ENCODE results near the gene KLHDC3. TPM values are rescaled to one million over a fixed set of nuclear protein-coding genes. Genes with fewer than 3 reads are reported as not detected.
A peak's percentile ranks its signal among the peaks of the same experiment; 100 is the strongest.

The KLHDC3 gene
- polyA plus RNA-seq, 3 donors, result 51.9 to 141 (median 106) TPM

GRCh38 chr6:43036712-43037111, 22.7 kb downstream of the KLHDC3 start:
- Mint-ChIP-seq H3K27ac (peak overlapping the region in 1 of 7 donors; percentile 63), H3K4me1 (no peaks in the 10 kb centered on the region), H3K9me3 (no peaks in the 10 kb centered on the region), H3K27me3 (ENCODE audit: low read depth in 3 of 3) (peaks cover 0 to 5% (median 0%) of the 10 kb centered on the region in 3 donors), H3K36me3 (peaks cover 54 to 91% of the 10 kb centered on the region in 2 donors), H3K4me3 (no peak overlapping the region)
- TF ChIP-seq CTCF (IDR thresholded peaks at IDR 0.05), result no peak
- no peaks in the 10 kb centered on the region for H4K20me1 ChIP-seq (ENCODE audit: insufficient read depth, low read length)
- no peaks in the 10 kb centered on the region for H3K9me3 ChIP-seq (replicated peaks in 1 of 2; ENCODE audit: control insufficient read depth in 1 of 2, insufficient read depth in 1 of 2, low read length in 2 of 2)
- no peaks in the 10 kb centered on the region for H3K27me3 ChIP-seq (ENCODE audit: control insufficient read depth in 2 of 2, insufficient read depth in 2 of 2, low read length in 2 of 2)
- no peak overlapping the region for H2AFZ ChIP-seq (ENCODE audit: insufficient read depth, low read depth, low read length, poor library complexity, severe bottlenecking)
- no peak overlapping the region for H3K4me2 ChIP-seq (replicated peaks; ENCODE audit: extremely low read depth, low read length, poor library complexity, severe bottlenecking)
- intact Hi-C loops (cut with micrococcal nuclease), result no loop called here
- H3K9ac ChIP-seq (ENCODE audit: insufficient read depth, low read length, poor library complexity, severe bottlenecking), result no peak overlapping the region
- H3K79me2 ChIP-seq (ENCODE audit: insufficient read depth, low read length), result no peaks in the 10 kb centered on the region
- 100% methylated on average over 2 of the region's 9 CpGs for WGBS (ENCODE audit: insufficient coverage)
- no peak overlapping the region for H3K4me3 ChIP-seq (replicated peaks in 1 of 3; ENCODE audit: low read depth in 2 of 3, low read length in 3 of 3)
- no peak for DNase-seq
- H3K4me1 ChIP-seq (ENCODE audit: control insufficient read depth in 1 of 2, insufficient read depth in 2 of 2, low read length in 2 of 2), result no peaks in the 10 kb centered on the region
- peaks cover 39 to 85% of the 10 kb centered on the region in 2 donors for H3K36me3 ChIP-seq (replicated peaks in 1 of 2; ENCODE audit: control insufficient read depth in 1 of 2, insufficient read depth in 2 of 2, low read length in 2 of 2)
- H3K27ac ChIP-seq (ENCODE audit: low read depth in 1 of 2, low read length in 2 of 2), result no peak overlapping the region

GRCh38 chr6:43037197-43037596, 23.1 kb downstream of the KLHDC3 start:
- no peaks in the 10 kb centered on the region for H3K4me1 ChIP-seq (ENCODE audit: control insufficient read depth in 1 of 2, insufficient read depth in 2 of 2, low read length in 2 of 2)

More at GRCh38 chr6:43037197-43037596, 23.1 kb downstream of the KLHDC3 start:
- no peak overlapping the region for H3K4me3 Mint-ChIP-seq
- 90% methylated on average over 5 of the region's 5 CpGs for WGBS (ENCODE audit: insufficient coverage)
- H3K36me3 Mint-ChIP-seq, result peaks cover 53 to 90% of the 10 kb centered on the region in 2 donors
- no peaks in the 10 kb centered on the region for H3K27me3 ChIP-seq (ENCODE audit: control insufficient read depth in 2 of 2, insufficient read depth in 2 of 2, low read length in 2 of 2)
- no peak for DNase-seq
- no peak overlapping the region for H3K4me3 ChIP-seq (replicated peaks in 1 of 3; ENCODE audit: low read depth in 2 of 3, low read length in 3 of 3)
- H3K27me3 Mint-ChIP-seq (ENCODE audit: low read depth in 3 of 3), result peaks cover 0 to 5% (median 0%) of the 10 kb centered on the region in 3 donors
- peak overlapping the region in 2 of 7 donors; percentile 9 to 82 for H3K27ac Mint-ChIP-seq
- no peaks in the 10 kb centered on the region for H4K20me1 ChIP-seq (ENCODE audit: insufficient read depth, low read length)
- no peaks in the 10 kb centered on the region for H3K9me3 Mint-ChIP-seq
- intact Hi-C loops (cut with micrococcal nuclease), result no loop called here
- H2AFZ ChIP-seq (ENCODE audit: insufficient read depth, low read depth, low read length, poor library complexity, severe bottlenecking), result no peak overlapping the region
- H3K4me2 ChIP-seq (replicated peaks; ENCODE audit: extremely low read depth, low read length, poor library complexity, severe bottlenecking), result no peak overlapping the region
- TF ChIP-seq CTCF (IDR thresholded peaks at IDR 0.05), result no peak
- no peak overlapping the region for H3K9ac ChIP-seq (ENCODE audit: insufficient read depth, low read length, poor library complexity, severe bottlenecking)
- no peaks in the 10 kb centered on the region for H3K4me1 Mint-ChIP-seq
- peaks cover 34 to 81% of the 10 kb centered on the region in 2 donors for H3K36me3 ChIP-seq (replicated peaks in 1 of 2; ENCODE audit: control insufficient read depth in 1 of 2, insufficient read depth in 2 of 2, low read length in 2 of 2)
- H3K9me3 ChIP-seq (replicated peaks in 1 of 2; ENCODE audit: control insufficient read depth in 1 of 2, insufficient read depth in 1 of 2, low read length in 2 of 2), result no peaks in the 10 kb centered on the region
- no peaks in the 10 kb centered on the region for H3K79me2 ChIP-seq (ENCODE audit: insufficient read depth, low read length)
- H3K27ac ChIP-seq (ENCODE audit: low read depth in 1 of 2, low read length in 2 of 2), result no peak overlapping the region

All from CD14-positive monocyte (primary cell).